Measurements from ENCODE around the gene DCUN1D3.

- TF ChIP-seq POLR2A (IDR thresholded peaks at IDR 0.05; ENCODE audit: low read depth, low read length) (no peak), TAF1 (IDR thresholded peaks at IDR 0.05; ENCODE audit: borderline replicate concordance, low read depth, low read length) (no peak)
Observed at GRCh38 chr16:20940871-20941635, 40.9 kb upstream of the DCUN1D3 start.

Measured in GM12892 (cell line).